ENCODE data around the gene TGM5.
"Not testable (repeated sequence)": the region's sequence is repeated elsewhere in the genome, so short reads cannot be mapped to it uniquely, and the experiment has no call there.

Gene TGM5

DNA sequence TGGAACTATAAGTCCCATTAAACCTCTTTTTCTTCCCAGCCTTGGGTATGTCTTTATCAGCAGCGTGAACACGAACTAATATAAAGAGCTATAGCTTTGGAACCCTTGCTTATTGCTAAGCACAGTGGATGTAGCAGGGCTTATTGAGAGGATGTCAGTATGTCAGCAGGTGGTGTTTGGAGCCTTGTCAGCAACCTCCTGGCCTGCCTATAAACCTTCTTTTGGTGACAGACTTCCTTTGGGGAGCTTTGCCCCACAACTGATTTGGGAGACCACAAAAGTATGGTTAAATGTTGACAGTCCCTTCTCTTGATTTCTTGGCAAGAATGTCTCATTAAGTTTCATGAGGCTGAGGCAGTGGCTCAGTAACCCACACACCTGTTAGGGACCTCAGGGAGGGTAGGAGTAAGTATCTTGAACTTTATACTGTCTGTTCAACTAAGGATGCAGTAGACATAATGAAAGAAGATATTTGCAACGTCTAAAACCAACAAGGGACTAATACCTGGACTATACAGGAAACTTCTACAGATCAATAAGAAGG, 66.7 kb downstream of the TGM5 start:
- in situ Hi-C loops (cut with HindIII; ENCODE audit: low sequenced_read_pairs): no loop called here

DNA sequence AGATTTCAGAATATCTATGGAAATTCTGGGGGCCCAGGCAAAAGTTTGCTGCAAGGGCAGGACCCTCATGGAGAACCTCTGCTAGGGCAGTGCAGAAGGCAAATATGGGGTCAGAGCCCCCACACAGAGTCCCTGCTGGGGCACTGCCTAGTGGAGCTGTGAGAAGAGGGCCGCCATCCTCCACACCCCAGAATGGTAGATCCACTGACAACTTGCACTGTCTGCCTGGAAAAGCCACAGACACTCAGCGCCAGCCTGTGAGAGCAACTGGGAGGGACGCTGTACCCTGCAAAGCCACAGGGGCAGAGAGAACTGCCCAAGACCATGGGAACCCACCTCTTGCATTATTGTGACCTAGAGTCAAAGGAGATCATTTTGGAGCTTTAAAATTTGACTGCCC, 67.7 kb downstream of the TGM5 start:
- in situ Hi-C loops (cut with HindIII; ENCODE audit: low sequenced_read_pairs): no loop called here

GRCh38 chr15:43198556-43198955, 68.2 kb downstream of the TGM5 start:
- in situ Hi-C loops (cut with HindIII; ENCODE audit: low sequenced_read_pairs): not testable (repeated sequence)

DNA sequence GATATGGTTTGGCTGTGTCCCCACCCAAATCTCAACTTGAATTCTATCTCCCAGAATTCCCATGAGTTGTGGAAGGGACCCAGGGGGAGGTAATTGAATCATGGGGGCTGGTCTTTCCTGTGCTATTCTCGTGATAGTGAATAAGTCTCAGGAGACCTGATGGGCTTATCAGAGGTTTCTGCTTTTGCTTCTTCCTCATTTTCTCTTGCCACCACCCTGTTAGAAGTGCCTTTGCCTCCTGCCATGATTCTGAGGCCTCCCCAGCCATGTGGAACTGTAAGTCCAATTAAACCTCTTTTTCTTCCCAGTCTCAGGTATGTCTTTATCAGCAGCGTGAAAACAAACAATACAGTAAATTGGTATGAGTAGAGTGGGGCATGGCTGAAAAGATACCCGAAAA, 69.0 kb downstream of the TGM5 start:
- in situ Hi-C loops (cut with HindIII; ENCODE audit: low sequenced_read_pairs): not testable (repeated sequence)

- in situ Hi-C loops (cut with HindIII; ENCODE audit: low sequenced_read_pairs): no loop called here
Measured at GRCh38 chr15:43196760-43197548, 69.8 kb downstream of the TGM5 start.

DNA sequence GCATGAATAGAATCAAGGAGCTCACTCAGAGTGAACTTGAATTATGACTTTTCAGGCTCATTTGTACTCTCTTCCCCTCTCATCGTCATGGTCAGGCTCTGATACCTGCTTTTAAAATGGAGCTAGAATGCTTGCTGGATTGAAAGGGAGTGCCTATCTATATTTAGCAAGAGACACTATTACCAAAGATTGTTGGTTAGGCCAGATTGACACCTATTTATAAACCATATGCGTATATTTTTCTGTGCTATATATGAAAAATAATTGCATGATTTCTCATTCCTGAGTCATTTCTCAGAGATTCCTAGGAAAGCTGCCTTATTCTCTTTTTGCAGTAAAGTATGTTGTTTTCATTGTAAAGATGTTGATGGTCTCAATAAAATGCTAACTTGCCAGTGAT, 71.9 kb downstream of the TGM5 start:
- in situ Hi-C loops (cut with HindIII; ENCODE audit: low sequenced_read_pairs): loop anchor here (5.0 kb wide), 2 partner anchors 43 to 92 kb away; no protein-coding TSS in a partner anchor

- in situ Hi-C loops (cut with HindIII; ENCODE audit: low sequenced_read_pairs): loop anchor here (5.0 kb wide), 2 partner anchors 44 to 91 kb away; no protein-coding TSS in a partner anchor
Measured at GRCh38 chr15:43193710-43194109, 73.0 kb downstream of the TGM5 start.

DNA sequence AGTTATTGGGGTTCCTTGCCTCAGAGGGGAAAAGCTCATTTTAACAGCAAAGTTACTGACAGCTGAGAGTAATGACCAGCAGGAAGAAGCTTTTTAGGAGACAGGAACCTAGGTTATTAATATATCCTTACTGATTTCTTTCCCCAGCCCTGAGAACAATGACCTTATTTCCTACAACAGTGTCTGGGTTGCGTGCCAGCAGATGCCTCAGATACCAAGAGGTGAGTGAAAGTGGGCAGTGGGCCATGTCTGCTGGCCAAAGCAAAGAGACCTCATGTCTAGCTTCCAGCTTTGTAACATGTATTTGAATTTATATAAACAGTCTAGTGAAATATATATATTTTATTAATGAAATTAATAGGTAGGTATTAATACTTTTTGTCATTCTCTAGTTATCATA, 76.5 kb downstream of the TGM5 start:
- in situ Hi-C loops (cut with HindIII; ENCODE audit: low sequenced_read_pairs): loop anchor here (5.0 kb wide), 2 partner anchors 47 to 88 kb away; no protein-coding TSS in a partner anchor

GRCh38 chr15:43189296-43189695, 77.4 kb downstream of the TGM5 start:
- in situ Hi-C loops (cut with HindIII; ENCODE audit: low sequenced_read_pairs): no loop called here

DNA sequence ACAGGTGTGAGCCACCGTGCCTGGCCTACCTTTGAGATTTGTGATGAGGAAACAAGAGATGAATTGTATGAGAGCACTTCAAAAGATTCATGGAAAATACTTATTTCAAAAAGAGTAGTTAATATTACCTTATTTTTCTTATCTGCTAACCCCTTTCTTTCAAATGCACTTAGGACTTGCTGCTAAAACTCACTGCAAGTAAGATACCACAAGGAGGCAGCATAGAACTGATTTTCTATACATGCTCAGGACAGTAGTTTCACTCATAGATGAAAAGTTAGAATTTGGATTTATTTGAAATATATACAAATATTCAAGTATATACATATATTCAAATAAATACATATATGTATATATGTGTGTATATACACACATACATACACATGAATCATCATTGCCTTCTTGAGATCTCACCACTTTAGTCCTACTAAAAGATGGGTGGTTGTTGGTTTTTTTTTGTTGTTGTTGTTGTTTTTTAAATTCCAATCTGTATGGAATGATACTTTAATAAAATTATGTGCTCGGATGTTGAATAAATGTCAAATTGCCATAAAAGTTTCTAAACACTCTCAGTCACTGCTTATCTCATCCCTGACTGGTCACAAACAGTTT, 79.1 kb downstream of the TGM5 start:
- in situ Hi-C loops (cut with HindIII; ENCODE audit: low sequenced_read_pairs): no loop called here

DNA sequence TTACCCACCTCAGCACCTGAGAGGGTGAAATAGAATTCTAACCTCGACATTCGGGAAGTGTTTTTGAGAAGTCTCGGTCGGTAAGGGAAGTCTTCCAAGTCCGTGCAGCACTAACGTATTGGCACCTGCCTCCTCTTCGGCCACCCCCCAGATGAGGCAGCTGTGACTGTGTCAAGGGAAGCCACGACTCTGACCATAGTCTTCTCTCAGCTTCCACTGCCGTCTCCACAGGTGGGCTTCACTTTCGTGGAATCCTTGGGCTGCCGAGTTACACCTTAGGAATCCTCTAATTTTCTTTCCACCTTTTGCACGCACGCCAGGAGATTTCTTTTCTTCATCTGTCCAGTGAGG, 80.8 kb downstream of the TGM5 start:
- in situ Hi-C loops (cut with HindIII; ENCODE audit: low sequenced_read_pairs): no loop called here

DNA sequence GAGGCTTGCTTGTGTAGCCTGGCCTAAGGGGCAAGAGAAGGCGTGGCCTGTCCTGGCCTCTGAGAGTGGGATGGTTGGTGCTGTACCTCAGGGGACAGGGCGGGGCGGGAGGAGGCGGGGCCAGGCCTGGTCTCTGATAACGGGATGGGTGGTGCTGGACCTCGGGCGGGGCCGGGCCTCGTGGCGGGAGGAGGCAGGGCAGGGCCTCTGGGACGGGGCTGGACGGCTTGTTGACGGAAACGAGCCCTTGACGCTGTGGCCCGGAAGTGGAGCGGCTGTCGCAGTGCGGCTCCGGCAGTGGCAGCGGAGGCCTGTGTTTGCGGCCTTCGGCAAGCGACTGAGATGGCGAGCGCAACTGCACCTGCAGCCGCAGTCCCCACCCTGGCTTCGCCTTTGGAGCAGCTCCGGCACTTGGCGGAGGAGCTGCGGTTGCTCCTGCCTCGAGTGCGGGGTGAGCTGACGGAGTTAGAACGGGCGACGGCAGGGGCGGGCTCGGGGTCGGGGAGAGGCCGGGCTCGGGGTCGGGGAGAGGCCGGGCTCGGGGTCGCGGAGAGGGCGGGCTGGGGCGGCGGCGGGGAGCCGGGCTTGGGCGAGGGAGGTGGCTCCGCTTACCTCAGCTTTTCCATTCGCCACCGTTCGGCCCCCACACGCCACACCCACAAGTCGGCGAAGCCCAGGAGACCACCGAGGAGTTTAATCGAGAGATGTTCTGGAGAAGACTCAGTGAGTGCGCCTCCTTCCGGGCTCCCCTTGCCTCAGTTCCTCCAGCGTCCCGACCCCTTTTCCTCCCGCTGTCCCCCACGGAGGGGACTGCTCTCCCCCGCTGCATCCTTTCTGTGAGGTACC, 81.3 kb downstream of the TGM5 start, which contains the start of gene CCNDBP1:
CCNDBP1 (plus strand) TSS at position 247 of the 846 bp plus-strand sequence; CDS start at position 343, 96 bp downstream.
- in situ Hi-C loops (cut with HindIII; ENCODE audit: low sequenced_read_pairs): no loop called here

- in situ Hi-C loops (cut with HindIII; ENCODE audit: low sequenced_read_pairs): no loop called here
Measured at GRCh38 chr15:43184407-43185124, 82.2 kb downstream of the TGM5 start.

GRCh38 chr15:43183270-43183669, 83.5 kb downstream of the TGM5 start:
- in situ Hi-C loops (cut with HindIII; ENCODE audit: low sequenced_read_pairs): no loop called here

Data from endothelial cell of hepatic sinusoid (primary cell).